GOT3 (cell line): ENCODE measurements around the gene GBF1.
"Not testable (repeated sequence)": the region's sequence is repeated elsewhere in the genome, so short reads cannot be mapped to it uniquely, and the experiment has no call there.

Experiments
- DNase-seq: peaks from one replicate; lab custom pipeline; 2025; ENCODE audit warnings: mixed read lengths; lab: John Stamatoyannopoulos, UW

The GBF1 gene

GRCh38 chr10:102308318-102308717 lies 63.0 kb downstream of the GBF1 start:
- DNase-seq = not testable (repeated sequence)

GRCh38 chr10:102309236-102309635 lies 63.9 kb downstream of the GBF1 start:
- DNase-seq = no peak

GRCh38 chr10:102309916-102310315 lies 64.6 kb downstream of the GBF1 start:
- DNase-seq = no peak

GRCh38 chr10:102310361-102311024 lies 65.2 kb downstream of the GBF1 start:
- DNase-seq = no peak

- no peak for DNase-seq
Observed at GRCh38 chr10:102311025-102311420, 65.7 kb downstream of the GBF1 start.

- DNase-seq = no peak
Observed at GRCh38 chr10:102312683-102313082, 67.4 kb downstream of the GBF1 start.

- no peak for DNase-seq
Observed at GRCh38 chr10:102313221-102313896, 68.0 kb downstream of the GBF1 start.

- DNase-seq = no peak
Observed at GRCh38 chr10:102314801-102315200, 69.5 kb downstream of the GBF1 start.

GRCh38 chr10:102316421-102316820 lies 71.1 kb downstream of the GBF1 start:
- no peak for DNase-seq

- no peak for DNase-seq
Observed at GRCh38 chr10:102322914-102323313, 77.6 kb downstream of the GBF1 start.

- no peak for DNase-seq
Observed at GRCh38 chr10:102324061-102324460, 78.7 kb downstream of the GBF1 start.

GRCh38 chr10:102326031-102326430 lies 80.7 kb downstream of the GBF1 start:
- no peak for DNase-seq

- no peak for DNase-seq
Observed at GRCh38 chr10:102327002-102327401, 81.7 kb downstream of the GBF1 start.

- no peak for DNase-seq
Observed at GRCh38 chr10:102327641-102328040, 82.3 kb downstream of the GBF1 start.

GRCh38 chr10:102332772-102333171 lies 87.4 kb downstream of the GBF1 start:
- no peak for DNase-seq

- no peak for DNase-seq
Observed at GRCh38 chr10:102334101-102334500, 88.8 kb downstream of the GBF1 start.

- no peak for DNase-seq
Observed at GRCh38 chr10:102335184-102335583, 89.9 kb downstream of the GBF1 start.

GRCh38 chr10:102341038-102341688 lies 95.8 kb downstream of the GBF1 start:
- no peak for DNase-seq

- no peak for DNase-seq
Observed at GRCh38 chr10:102342458-102342857, 97.1 kb downstream of the GBF1 start.

GRCh38 chr10:102342958-102343357 lies 97.6 kb downstream of the GBF1 start:
- DNase-seq = no peak

GRCh38 chr10:102344067-102344466 lies 98.7 kb downstream of the GBF1 start:
- no peak for DNase-seq

- no peak for DNase-seq
Observed at GRCh38 chr10:102347236-102347828, 102.0 kb downstream of the GBF1 start.
